GM18502 (cell line): ENCODE data around the gene TP63.

Experiments
- ATAC-seq: cut with Tn5 transposase; IDR thresholded peaks from one replicate; pipeline ENCODE4 v1.9.1; 2021; ENCODE audit warnings: mild to moderate bottlenecking; ENCODE audit not compliant: unreplicated experiment, poor library complexity

The TP63 gene

DNA sequence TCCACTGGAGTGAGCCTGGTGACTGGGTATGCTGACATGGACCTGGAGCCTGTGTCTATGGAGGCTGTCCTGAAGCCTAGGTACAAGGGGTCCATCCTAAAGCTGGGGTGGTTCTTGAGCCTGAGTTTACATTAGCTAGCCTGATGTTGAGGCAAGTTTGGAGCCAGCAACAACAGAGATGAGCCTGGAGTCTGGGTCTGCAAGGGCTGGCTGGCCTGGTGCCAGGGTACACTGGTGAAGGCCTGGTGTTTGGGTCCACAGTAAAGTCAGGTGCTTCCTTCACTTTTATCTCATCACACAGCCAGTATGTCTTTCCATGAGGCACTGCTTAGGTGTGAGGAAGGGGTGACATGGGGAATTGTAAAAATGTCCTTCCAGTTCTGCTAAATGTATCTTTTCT, 49.5 kb downstream of the TP63 start:
- ATAC-seq = no peak

DNA sequence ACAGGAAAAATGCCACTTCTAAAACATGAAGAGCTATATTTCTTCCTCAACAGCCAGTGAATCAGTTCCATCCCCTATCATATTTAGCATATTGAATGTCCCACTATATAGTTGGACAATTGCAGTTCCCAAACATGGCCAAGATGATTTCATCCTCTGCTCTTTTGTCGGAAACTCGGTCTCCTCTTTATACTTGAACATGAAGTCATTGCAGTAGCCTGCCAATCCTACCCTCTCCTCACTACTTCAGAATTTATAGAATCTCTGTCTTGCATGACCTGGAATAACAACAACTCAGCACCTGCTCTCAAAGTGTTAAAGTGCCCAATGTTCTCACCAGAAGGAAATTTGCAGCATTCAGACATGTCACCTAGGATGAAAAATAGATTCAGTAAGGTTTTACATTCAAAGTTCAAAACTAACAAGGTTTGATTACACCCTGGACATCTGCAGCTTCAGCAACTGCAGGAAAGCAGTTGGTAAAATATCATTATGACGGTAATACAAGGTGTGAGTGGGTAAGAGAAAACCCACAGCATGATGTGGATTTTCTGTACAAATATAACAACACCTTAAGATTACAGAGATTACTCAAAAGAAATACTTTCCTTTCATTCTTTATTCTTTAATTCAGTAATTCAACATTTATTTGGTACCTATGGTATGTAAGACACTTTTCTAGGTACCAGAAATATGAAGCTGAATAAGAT, 52.5 kb downstream of the TP63 start:
- ATAC-seq = no peak

DNA sequence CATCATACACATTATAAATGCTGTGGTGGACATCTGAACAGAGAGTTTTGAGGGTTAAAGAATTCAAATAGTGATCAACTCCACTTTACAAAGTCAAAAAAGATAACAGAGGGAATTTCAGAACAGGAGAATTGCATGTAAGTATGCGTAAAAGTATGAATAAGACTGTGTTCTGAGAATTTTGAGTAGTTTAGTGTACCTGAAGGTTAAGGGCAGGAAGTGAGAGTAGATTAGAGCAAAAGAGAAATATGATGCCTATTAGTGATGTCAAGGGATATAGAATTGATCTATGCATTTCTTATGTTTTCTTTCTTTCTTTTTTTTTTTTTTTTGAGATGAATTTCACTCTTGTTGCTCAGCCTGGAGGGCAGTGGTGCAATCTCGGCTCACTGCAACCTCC, 53.1 kb downstream of the TP63 start:
- no peak for ATAC-seq

DNA sequence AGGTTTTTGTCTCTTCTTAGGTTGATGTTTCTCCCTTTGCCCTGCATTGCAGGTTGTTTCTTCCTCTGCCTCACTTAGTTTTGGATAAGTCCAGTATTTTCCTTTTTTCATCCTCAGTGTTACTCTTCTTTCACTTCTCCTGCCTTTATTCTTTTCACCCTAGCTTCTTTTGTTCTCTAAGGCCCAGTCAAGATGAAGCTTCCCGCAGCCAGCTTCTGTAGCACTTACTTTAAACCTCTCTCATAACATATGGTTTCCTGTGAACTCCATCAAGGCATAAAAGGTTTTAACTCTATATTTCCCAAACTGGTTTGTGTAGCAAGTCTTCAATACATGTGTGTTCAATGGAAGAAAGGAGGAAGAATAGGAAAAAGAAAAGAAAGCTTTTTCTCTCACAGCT, 54.1 kb downstream of the TP63 start:
- no peak for ATAC-seq

DNA sequence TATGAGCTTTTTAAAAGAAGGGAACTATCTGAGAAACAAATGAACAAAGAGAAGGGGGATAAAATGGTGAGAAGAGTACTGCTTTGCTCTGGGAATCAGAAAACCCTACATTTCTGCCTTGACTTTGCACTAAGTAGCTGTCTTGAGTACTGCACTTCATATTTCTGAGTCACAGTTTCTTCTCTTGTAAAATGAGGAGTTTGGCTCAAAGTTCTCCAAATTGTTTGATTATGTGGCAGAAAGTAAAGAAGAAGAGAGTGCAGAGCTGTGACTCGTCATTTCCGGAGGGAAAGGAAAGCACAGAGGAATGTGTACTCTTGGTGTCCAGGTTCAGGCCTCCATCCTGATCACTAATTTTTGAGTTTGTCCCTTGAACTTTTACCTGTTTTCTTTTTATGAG, 54.7 kb downstream of the TP63 start:
- no peak for ATAC-seq

DNA sequence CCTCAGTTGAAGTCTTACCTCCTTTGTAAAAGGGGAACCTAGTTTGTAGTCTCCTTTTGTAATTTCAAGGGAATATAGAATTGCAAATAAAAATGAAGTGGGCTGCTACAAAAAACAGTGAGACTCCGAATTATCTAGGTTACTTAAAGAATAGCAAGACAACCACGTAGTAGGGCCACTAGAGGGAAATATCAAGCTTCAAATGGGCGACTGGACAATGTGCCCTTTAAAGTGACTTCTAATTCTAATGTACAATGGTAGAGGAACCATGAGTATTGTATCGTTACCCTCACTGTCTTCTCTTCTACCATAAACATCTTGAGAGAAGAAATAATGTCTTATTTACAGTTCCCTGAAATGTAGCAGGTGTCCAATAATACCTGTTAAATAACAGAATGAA, 56.3 kb downstream of the TP63 start:
- no peak for ATAC-seq

DNA sequence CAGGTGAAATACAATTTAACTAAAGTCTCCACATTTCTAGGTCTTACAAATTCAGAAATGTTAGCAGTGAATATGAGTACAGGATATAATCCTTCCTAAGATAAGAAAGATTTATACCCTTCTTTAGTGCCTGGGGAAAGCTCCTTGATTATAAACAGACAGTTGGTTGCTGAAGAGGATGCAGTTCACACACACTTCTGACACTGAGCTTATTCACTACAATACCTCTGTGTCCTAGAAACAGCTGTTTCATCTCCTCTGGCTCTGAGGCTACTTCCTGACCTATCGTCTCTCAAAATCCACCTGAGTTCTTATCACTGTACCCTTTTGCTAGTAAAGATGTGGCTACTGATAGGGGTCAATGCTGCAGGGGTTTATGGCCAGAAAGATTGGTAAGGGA, 57.1 kb downstream of the TP63 start:
- ATAC-seq = peak; percentile 73

DNA sequence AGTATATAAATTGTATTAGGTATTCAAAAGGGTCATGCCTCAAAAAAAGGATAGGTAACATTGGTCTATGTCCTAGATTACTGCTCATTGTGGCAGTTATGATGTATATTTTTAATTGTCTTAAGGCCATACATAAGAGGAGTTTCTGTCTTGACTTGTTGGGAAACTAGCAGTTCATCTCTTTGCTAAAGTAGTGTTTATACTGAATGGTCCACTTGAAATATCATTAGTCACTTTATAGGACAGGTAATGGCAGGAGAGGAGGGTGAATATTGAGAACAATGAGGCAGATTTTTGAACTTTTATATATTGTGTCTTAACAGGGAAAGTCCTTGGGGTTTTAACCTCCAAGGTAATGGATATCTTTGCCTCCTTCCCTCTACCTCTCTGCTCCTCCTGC, 58.4 kb downstream of the TP63 start:
- ATAC-seq = no peak

DNA sequence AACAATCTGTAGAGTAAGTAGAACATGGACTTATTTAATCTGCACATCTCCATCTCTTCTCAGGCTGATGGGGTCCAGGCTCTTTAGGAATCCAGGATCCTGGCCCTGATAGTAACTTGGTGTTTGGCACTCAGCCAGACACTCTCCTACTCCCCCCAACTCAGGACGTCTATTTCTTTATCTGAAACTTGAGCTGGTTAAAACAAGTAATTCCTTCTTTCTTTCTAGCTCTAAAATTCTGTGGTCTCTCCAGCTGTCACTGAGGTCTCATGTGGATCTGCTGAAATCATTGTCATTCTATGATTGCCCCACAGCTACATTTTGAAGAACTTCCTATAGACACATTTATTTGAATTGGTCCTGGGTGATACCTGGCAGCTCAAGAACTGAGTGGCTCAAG, 59.0 kb downstream of the TP63 start:
- ATAC-seq = no peak

DNA sequence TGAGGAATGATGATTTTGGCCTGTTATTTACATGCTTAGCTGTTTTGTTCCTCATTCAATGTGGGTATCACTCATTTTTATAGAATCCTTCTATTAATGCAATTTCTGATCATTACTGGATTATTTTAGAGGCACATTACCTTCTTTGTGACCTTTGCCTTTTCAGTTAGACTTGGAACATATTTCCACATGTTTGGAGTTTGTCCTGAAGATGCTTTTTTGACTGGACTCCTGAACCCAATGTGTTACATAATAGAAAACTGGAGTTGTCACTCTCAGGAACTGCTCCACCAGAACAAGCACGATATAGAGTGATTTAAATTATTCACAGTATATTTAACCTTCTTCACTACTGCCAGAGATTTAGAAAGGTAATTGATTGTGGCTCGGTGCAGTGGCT, 59.5 kb downstream of the TP63 start:
- no peak for ATAC-seq

DNA sequence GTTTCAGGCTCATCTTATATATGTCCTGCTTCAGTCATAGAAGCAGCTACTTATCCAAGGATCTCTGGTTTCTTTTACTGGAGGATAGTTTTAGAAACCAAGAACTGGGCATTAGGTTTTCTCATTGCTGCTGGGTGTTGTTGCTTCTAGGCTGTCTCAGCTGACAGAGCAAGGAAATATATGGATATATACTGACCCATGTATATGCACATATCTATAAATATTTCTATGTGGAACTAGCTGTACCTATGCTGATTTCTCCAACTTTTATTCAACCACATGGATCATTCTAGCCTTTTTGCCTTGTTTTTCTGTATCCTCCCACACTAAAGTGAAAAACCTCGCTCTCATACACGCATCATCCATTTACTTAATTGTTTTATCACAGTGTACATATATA, 64.2 kb downstream of the TP63 start:
- ATAC-seq = no peak

DNA sequence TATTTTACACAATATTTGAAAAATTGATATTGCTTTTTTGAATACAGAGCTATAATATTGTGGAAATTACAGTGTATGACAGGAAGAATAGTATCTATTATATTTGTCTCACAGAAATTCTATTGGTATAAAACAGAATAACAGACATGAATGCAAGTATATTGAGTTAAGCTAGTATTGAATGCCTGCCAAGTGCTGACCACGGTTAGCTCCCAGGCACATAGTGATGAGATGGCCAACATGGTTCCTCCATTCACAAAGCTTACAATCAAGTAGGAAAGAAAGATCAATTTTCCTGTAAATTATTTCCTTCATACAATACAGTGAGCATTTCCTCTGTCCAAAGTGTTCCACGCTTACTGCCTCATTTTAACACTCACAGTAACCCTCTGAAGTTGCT, 67.6 kb downstream of the TP63 start:
- no peak for ATAC-seq

DNA sequence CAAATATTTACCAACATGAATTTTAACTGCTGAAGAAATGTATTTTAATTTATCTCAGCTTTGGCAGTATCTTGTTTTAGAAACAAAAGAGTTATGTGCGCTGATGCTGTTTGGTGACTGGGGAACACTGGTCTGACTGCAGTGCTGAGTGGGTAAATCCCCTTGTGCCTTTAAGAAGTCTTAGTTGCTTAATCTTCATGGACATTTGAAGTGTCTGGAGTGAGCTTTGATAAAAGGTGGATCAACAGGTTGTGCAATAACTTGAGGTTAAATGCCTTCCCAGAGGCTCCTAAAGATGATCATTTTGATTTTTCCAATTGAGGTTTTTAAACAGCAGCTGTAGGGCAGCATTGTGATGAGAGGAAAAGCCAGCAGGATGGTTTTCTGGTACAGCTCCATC, 68.7 kb downstream of the TP63 start:
- no peak for ATAC-seq

DNA sequence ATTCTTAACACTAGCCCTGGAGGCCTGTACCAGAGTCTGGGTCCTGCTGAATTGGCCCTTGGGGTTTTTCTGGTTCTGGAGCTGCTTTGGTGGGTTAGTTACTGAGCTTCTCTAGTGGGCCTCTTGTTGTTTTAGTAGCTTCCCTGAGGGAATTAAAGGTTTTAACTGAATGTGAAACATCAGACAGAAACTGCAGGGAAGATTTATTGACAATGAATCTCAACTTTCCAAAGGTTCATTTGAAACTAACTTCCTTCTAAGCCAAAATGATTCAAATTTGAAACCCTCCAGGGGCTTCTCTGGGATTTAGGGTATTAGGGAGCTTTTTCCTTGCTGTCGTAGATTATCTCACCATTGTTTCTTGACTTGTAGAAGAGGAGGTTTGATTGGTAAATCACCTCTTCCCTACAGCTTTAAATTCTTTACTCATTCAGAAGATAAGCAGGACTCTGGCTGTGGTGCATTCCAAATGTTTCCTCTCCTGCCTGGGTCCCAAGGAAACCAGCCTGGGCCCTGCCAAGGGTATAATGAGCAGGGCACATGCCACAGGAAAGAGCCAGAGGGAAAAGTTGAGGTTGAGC, 71.0 kb downstream of the TP63 start:
- no peak for ATAC-seq

DNA sequence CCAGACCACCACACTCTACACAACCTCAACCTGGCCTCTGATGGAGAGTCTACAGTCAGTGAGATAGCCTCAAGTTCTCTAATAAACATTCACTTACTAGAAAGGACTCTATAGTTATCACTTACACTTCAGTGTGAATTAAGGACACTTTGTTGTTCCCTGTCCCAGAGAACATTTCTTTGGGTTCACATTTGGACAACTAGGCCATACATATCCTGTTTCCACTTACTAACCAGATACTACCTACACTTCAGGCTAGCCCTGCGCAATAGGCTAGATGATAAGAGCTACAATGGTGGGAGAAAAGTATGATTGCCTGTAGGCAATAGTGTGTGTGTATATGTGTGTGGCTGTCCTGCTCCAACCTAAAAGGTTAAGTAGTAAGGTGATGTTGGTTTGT, 72.7 kb downstream of the TP63 start:
- ATAC-seq = no peak

DNA sequence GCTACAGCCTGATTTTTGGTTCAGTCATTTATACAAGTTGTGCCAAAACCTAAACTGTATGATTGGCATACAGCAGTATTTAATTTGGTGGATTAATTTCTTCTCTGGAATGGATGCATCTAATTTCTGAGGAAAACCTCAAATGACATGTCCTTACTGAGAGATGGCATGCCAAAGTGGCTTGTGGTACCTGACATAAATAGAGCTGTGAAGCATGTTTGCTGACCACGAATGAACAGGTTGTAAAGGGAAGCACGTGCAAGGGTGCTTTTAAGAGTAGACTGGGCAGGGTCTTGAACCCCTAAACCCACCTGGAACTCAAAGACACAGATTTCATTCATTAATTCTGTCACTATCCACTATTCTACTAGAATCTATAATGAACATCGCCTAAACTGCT, 77.2 kb downstream of the TP63 start:
- no peak for ATAC-seq

DNA sequence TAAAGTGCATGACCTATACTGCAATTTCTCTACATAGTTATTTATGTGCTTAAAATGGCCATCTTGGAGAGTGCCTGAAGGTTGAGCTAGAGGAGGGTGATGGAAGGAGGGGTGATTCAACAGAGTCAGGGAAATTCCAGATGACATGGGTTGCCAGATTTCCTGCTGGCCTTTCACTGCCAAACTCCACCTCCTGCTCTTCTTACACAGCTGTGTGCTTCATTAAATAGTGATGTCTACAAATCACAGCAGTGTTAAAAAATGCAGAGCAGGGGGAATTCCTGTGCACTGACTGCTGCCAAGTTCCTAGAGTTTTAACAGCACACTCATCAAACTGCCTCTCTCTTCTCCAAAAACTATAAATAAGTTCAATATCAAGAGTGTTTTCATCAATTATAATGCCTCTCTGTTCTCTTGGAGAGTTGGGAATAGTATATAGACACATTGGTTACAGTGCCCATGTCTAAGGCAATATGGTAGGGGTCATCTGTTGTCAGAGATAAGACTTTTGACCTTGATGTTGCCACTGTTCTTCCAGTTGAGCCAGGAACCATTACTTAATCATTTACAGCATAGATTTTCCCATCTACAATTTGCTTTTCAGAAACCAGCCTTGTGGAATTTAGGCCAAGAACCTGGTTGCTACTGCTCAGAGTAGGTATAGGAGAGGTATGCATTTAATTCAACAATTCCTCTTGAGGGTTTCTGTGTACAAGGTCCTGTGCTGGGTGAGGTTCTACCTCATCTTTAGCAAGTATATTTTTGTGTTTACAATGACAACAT, 79.6 kb downstream of the TP63 start:
- peak; percentile 54 for ATAC-seq

DNA sequence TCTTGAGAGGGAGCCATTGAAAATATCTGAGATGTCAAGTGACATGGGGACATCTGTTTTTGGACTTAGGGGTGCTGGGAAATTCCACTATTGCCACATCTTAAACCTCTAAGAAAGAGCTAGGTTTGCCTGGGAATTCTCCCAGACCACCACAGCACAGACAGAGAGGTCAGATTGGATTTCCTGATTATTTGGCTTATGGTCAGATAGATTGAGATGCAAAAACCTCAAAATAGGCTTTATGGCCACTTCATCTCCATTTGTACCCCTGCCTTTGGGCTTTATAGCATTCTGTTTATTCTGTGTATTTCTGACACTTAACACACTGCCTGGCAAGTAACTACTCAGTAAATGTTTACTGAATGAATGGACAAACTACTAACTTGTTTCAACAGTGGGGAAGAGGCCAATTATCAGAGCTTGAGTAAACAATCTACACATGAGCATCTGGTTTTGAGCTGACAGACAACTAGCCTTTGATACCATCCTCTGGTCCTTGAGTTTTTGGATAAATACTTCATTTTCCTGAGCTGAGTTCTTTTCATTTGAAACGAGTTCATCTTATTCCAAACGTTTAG, 81.8 kb downstream of the TP63 start:
- no peak for ATAC-seq

DNA sequence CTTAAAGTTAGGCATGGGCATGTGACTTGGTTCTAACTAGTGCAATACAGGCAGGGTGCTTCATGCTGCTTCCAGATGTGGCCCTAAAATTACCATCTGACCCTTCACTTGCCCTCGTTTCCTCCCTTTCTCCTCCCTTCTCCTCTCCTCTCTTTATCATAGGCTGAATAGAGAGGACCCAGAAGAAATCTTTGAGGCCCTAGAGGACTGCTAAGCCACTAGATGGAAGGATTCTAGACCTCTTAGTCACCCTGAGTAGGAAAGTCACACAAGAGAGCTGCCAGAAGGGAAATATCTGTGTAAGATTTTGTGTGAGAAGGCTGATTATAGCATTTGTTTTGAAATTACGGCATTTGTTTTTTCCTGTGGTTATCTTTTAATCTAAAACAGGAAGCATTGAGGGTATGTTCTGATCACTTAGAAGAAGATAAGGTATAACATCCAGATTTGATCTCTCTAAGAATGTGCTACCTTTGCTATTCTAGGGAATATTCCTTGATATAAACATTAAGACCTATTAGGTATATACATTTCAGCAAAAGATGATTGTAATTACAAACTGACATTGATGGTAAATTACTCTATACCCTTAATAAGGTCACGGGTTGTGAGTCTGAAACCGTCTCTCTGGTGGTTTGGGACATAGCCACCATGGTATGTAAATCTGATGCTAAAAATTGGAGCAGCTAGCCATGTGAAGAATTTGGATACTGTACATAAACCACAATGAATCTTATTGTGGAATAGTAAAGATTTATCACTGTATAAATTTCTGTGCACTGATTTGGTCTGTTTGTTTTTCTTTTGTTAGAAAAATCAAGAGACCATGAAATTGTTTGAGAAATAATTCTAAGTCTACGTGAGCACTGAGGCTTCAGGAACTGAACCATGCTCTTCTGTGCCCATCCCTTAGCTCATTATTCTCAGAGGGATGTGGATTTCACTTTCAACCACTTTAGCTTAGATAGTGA, 84.1 kb downstream of the TP63 start:
- peak; percentile 55 for ATAC-seq

DNA sequence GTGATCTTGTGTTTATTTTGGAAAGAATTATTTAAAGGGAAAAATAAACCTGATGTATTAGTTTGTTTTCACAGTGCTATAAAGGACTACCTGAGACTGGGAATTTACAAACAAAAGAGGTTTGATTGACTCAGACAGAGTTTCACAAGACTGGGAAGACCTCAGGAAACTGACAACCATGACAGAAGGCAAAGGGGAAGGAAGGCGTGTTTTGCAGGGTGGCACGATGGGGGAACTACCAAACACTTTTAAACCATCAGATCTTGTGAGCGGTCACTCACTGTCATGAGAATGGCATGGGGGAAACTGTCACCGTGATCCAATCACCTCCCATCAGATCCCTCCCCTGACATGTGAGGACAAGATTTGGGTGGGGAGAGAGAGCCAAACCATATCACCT, 87.0 kb downstream of the TP63 start:
- no peak for ATAC-seq
